Fibroblast of villous mesenchyme (primary cell): ENCODE measurements around the gene ACTRT2. TPM values are rescaled to one million over a fixed set of nuclear protein-coding genes. Genes with fewer than 3 reads are reported as not detected.

Experiments
- DNase-seq: peaks from one replicate; pipeline ENCODE4 v3.0.0-alpha.2; 2010; ENCODE audit warnings: low read depth
- H3K4me3 ChIP-seq: 2 replicates; pipeline ENCODE4 v1.5.1; 2011; ENCODE audit warnings: low read depth, mild to moderate bottlenecking, low read length
- CTCF ChIP-seq: IDR thresholded peaks from 2 replicates; pipeline ENCODE4 v1.5.1; 2012; ENCODE audit warnings: low read depth, mild to moderate bottlenecking, low read length; ENCODE audit not compliant: insufficient read depth
- total RNA-seq: library from RNA; depleted of rRNA; stranded (reverse); fragments of >200 nt; gene quantifications from 2 replicates; pipeline ENCODE4 v1.2.3, GENCODE V29; 2012

The ACTRT2 gene
- total RNA-seq, 1 donor: not detected

DNA sequence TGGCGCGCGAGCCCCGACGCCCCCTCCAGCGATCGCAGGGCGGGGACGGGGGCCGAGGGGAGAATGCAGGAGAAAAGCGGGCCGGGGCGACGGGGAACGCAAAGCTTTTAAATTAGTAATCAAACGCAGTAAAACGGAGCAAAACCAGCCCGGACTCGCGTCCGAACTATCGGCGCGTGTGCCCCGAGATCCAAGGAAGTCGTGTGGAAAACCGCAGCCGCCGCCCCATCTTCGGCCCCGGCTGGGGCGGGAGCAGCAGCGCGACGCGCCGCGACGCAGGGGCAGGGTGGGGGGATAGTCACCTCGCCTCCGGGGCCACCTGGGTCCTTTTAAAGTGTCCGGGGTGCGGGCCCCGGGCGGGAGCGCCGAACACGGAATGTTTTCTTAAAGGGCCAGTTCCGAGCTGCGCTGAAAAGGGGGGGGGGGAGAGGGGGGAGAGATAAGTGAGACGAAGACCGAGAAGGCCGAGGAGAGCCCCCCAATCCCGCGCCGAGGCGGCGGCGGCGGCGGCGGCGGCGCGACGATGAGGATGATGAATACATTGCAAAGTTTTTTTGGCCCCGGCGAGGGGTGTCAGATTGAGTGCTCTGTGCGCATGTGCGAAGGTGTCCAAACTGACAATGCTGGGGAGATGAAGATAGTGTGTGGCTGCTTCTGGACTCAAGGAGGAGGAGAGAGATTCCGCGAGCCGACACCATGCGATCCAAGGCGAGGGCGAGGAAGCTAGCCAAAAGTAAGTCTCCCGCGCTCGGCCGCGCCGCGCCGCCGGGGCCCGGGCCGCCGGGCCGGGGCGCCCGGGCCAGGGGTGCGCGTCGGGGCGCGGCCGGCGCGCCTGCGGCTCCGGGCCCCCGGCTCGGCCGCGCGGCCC lies 47.5 kb downstream of the ACTRT2 start, which contains the start of gene PRDM16:
Gene PRDM16 (plus strand): TSS at position 640 of the 868 bp plus-strand sequence. CDS start 57 bp downstream, at position 697.
- peak within 1 kb of the TSS; percentile 52 for H3K4me3 ChIP-seq
- no peak for TF ChIP-seq CTCF
- peak; percentile 15 for DNase-seq

DNA sequence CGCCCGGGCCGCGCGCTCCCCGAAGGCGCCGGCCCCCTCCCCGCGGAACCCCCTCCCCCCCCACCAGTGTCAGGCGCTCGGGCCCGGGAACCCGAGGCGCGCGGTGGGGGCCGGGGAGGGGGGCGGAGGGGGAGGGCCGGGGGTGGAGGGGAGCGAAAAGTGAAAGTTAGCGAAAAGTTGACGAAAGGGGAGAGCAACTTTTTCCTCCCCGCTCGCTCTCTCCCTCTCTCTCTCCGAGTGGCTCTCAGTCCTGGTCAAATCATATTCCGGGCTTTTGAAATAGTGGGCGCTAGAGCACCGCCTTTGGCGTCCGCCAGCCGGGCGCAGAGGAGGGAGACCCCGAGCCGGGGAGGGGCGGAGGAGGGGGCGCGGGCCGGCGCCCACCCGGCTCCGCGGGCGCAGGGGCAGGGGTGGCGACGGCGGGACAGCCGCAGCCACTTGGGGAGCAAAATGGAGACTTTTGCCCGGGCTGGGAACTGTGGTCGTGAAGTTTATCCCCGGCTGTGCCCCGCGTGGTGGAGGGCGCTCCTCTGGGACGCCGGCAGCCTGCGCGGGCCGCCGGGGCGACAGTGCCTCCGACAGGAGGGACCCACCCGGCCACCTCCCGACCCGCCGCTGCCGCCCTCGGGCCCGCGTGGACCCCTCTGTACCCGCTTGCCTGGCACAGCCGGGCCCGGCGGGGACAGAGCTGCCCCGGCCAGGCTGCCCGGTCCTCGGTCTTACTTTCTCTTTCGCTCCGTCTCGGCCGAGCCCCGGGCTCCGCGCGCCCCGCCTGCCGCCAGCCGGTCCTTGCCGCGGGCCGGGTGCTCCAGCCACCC lies 48.4 kb downstream of the ACTRT2 start:
- TF ChIP-seq CTCF: peak; percentile 14
- peak; percentile 47 for DNase-seq
- peak overlapping the region; percentile 52 for H3K4me3 ChIP-seq

DNA sequence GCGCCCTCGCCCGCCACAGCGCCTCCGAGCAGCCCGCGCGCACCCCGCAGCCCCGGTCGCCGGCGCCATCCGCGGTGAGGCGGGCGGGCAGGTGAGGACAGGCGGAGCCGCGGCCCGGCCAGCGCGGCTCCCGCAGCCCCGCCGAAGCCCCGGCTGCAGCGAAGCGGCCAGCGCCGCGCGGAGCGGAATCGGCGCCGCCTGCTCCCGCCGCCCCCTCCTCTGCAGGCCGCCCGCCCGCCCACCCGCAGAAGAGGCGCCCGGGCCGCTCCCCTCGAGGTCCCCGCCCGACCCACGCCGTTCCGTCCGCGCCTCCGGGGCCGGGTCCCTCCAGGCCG lies 49.0 kb downstream of the ACTRT2 start:
- DNase-seq: no peak

DNA sequence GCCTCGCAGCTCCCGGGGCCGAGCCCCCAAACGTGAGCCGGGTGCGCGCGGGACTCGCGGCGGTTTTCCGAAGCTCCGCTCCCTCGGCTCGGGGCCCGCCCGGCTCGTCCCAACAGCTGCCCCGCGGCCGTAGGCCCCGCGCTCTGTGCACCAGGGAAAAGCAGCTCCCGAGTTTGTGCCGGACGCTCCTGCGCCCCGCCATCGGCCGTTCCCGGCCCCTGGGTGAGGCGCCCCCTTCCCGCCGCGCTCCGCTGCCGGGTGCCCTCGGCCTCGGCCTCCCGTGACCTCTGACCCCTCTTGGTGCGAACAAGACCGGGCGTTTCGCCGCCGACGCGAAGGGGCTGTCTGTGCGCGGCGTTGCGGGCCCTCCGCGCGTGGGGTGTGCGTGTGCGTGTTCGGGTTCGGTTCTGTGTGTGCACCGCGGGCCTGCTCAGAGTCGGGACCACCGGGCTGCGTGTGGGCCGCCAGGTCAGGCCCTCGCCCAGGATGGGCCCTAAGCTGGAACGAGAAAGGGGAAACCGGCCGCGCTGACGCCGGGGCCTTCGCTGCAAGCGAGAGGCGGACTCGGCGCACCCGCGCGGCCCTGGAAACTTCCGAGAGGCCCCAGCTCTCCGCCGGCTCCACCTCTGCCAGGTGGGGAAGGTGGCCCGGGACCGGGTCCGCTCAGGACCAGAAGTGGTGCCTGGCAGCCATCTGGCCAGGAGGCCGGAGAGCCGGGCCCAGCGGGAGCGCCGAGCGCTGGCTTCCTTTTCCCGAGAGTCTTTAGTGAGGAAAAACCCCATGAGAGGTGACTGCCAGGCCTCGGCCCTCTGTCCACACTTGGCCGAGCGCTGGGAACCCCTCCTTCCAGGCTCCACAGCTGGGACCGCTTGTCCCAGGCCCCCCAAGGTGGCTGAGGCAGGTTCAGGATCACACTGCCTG lies 49.6 kb downstream of the ACTRT2 start:
- H3K4me3 ChIP-seq: peak overlapping the region; percentile 6
- no peak for TF ChIP-seq CTCF
- DNase-seq: no peak

More for the DNA sequence above, 49.0 kb downstream of the ACTRT2 start:
- peak overlapping the region; percentile 52 for H3K4me3 ChIP-seq
- TF ChIP-seq CTCF: no peak

- DNase-seq: no peak
- no peak for TF ChIP-seq CTCF
- H3K4me3 ChIP-seq: no peak overlapping the region
These were observed 50.5 kb downstream of the ACTRT2 start for GRCh38 chr1:3071565-3072390.

Other genes with a start within 250 kb of the ACTRT2 start
- gene TTC34, start 219.8 kb upstream of the ACTRT2 start, total RNA-seq: 0.32 and 0.43 TPM in 2 replicates
- gene PRDM16, start 47.7 kb downstream of the ACTRT2 start, total RNA-seq: under 0.01 and 1.7 TPM in 2 replicates